Measurements from ENCODE around the gene LIX1L. TPM values are rescaled to one million over a fixed set of nuclear protein-coding genes. Genes with fewer than 3 reads are reported as not detected.

The LIX1L gene
- total and polyA plus RNA-seq, 10 donors = 11.0 to 52.9 (median 36.3) TPM

GRCh38 chr1:145997718-145998023, 39.9 kb upstream of the LIX1L start:
- H3K27me3 ChIP-seq (replicated peaks in 1 of 7) = no peaks in the 10 kb centered on the region
- 4 to 7% (median 5%) methylated on average over 3 of the region's 3 CpGs for WGBS, 5 donors
- peak overlapping the region; percentile 43 to 100 (median 92) for H3K4me3 ChIP-seq
- intact Hi-C loops (cut with DNase I; ENCODE audit: low total_unique reads) = no loop called here
- H3K36me3 ChIP-seq = peaks cover 21 to 32% (median 28%) of the 10 kb centered on the region in 6 donors
- TF ChIP-seq POLR2A (IDR thresholded peaks at IDR 0.05) (no peak), POLR2AphosphoS5 (IDR thresholded peaks at IDR 0.05) (no peak), CTCF (IDR thresholded peaks at IDR 0.05 in 8 of 11, conservative IDR thresholded peaks at IDR 0.05 in 3 of 11) (no peak)
- no peak for DNase-seq
- peak overlapping the region; percentile 93 to 100 (median 99) for H3K27ac ChIP-seq
- no peaks in the 10 kb centered on the region for H3K9me3 ChIP-seq
- H3K4me1 ChIP-seq = peaks cover 17 to 71% (median 44%) of the 10 kb centered on the region in 6 donors

GRCh38 chr1:145997016-145997717, 39.4 kb upstream of the LIX1L start:
- Histone ChIP-seq H3K27me3 (replicated peaks in 1 of 7) (no peaks in the 10 kb centered on the region), H3K4me3 (peak overlapping the region; percentile 43 to 100 (median 92)), H3K36me3 (peaks cover 21 to 37% (median 33%) of the 10 kb centered on the region in 6 donors), H3K4me1 (peaks cover 21 to 72% (median 49%) of the 10 kb centered on the region in 6 donors), H3K27ac (peak overlapping the region; percentile 93 to 100 (median 99)), H3K9me3 (no peaks in the 10 kb centered on the region)
- intact Hi-C loops (cut with DNase I; ENCODE audit: low total_unique reads) = no loop called here
- WGBS, 5 donors = 2 to 6% (median 4%) methylated on average over 12 of the region's 12 CpGs
- DNase-seq = peak; percentile 93
- TF ChIP-seq POLR2A (IDR thresholded peaks at IDR 0.05) (peak; percentile 1 to 63 (median 45)), POLR2AphosphoS5 (IDR thresholded peaks at IDR 0.05) (peak in 2 of 3 donors; percentile 82 to 99), CTCF (IDR thresholded peaks at IDR 0.05 in 8 of 11, conservative IDR thresholded peaks at IDR 0.05 in 3 of 11) (no peak)

- Histone ChIP-seq H3K9me3 (no peaks in the 10 kb centered on the region), H3K4me1 (peaks cover 26 to 72% (median 55%) of the 10 kb centered on the region in 6 donors), H3K36me3 (peaks cover 21 to 43% (median 35%) of the 10 kb centered on the region in 6 donors), H3K27ac (peak within 1 kb of the TSS; percentile 93 to 100 (median 99)), H3K27me3 (replicated peaks in 1 of 7) (no peaks in the 10 kb centered on the region), H3K4me3 (peak within 1 kb of the TSS; percentile 86 to 100 (median 95))
- peak; percentile 100 for DNase-seq
- 0 to 1% (median 0%) methylated on average over 30 of the region's 30 CpGs for WGBS, 5 donors
- TF ChIP-seq POLR2AphosphoS5 (IDR thresholded peaks at IDR 0.05) (peak; percentile 99 to 100 (median 100)), CTCF (IDR thresholded peaks at IDR 0.05 in 8 of 11, conservative IDR thresholded peaks at IDR 0.05 in 3 of 11) (peak in 1 of 11 experiments; percentile 12), POLR2A (IDR thresholded peaks at IDR 0.05) (peak; percentile 97 to 99 (median 99))
- intact Hi-C loops (cut with DNase I; ENCODE audit: low total_unique reads) = no loop called here
These were observed 38.7 kb upstream of the LIX1L start, which contains the start of gene TXNIP for GRCh38 chr1:145996433-145997015. Gene TXNIP, minus strand, starts transcription at chr1:145996579. Its CDS starts 313 bp downstream, at chr1:145996266.

GRCh38 chr1:145995964-145996432, 38.2 kb upstream of the LIX1L start:
- H3K4me1 ChIP-seq = peaks cover 26 to 72% (median 59%) of the 10 kb centered on the region in 6 donors
- peak overlapping the region; percentile 93 to 100 (median 99) for H3K27ac ChIP-seq
- WGBS, 5 donors = 0 to 2% (median 1%) methylated on average over 13 of the region's 13 CpGs
- intact Hi-C loops (cut with DNase I; ENCODE audit: low total_unique reads) = no loop called here
- H3K9me3 ChIP-seq = no peaks in the 10 kb centered on the region
- peaks cover 21 to 43% (median 35%) of the 10 kb centered on the region in 6 donors for H3K36me3 ChIP-seq
- H3K4me3 ChIP-seq = peak overlapping the region; percentile 86 to 100 (median 95)
- TF ChIP-seq CTCF (IDR thresholded peaks at IDR 0.05 in 8 of 11, conservative IDR thresholded peaks at IDR 0.05 in 3 of 11) = no peak
- TF ChIP-seq POLR2A (IDR thresholded peaks at IDR 0.05) = peak in 1 of 3 donors; percentile 6
- TF ChIP-seq POLR2AphosphoS5 (IDR thresholded peaks at IDR 0.05) = peak in 1 of 3 donors; percentile 46
- no peaks in the 10 kb centered on the region for H3K27me3 ChIP-seq (replicated peaks in 1 of 7)
- no peak for DNase-seq

Data from spleen (tissue), 11 donors.